ENCODE measurements around the gene PGPEP1.
"Not testable (repeated sequence)": the region's sequence is repeated elsewhere in the genome, so short reads cannot be mapped to it uniquely, and the experiment has no call there.

Gene PGPEP1

GRCh38 chr19:18332917-18333530 is 7.4 kb upstream of the PGPEP1 start:
- DNase-seq (ENCODE audit: low read depth, low spot score) = no peak

- DNase-seq (ENCODE audit: low read depth, low spot score) = no peak
Observed at GRCh38 chr19:18333680-18334079, 6.7 kb upstream of the PGPEP1 start.

GRCh38 chr19:18336121-18336520 is 4.3 kb upstream of the PGPEP1 start:
- DNase-seq (ENCODE audit: low read depth, low spot score) = no peak

GRCh38 chr19:18338541-18338940 is 1.9 kb upstream of the PGPEP1 start:
- DNase-seq (ENCODE audit: low read depth, low spot score) = no peak

GRCh38 chr19:18339723-18340122 is 675 bp upstream of the PGPEP1 start:
- DNase-seq (ENCODE audit: low read depth, low spot score) = no peak

- DNase-seq (ENCODE audit: low read depth, low spot score) = peak; percentile 51
Observed at GRCh38 chr19:18340990-18341868, 831 bp downstream of the PGPEP1 start.

- no peak for DNase-seq (ENCODE audit: low read depth, low spot score)
Observed at GRCh38 chr19:18342090-18342632, 1.8 kb downstream of the PGPEP1 start.

GRCh38 chr19:18344582-18344950 is 4.2 kb downstream of the PGPEP1 start:
- DNase-seq (ENCODE audit: low read depth, low spot score) = no peak

- DNase-seq (ENCODE audit: low read depth, low spot score) = no peak
Observed at GRCh38 chr19:18345296-18345695, 4.9 kb downstream of the PGPEP1 start.

GRCh38 chr19:18346091-18346490 is 5.7 kb downstream of the PGPEP1 start:
- DNase-seq (ENCODE audit: low read depth, low spot score) = no peak

GRCh38 chr19:18348171-18348570 is 7.8 kb downstream of the PGPEP1 start:
- no peak for DNase-seq (ENCODE audit: low read depth, low spot score)

GRCh38 chr19:18348818-18349339 is 8.5 kb downstream of the PGPEP1 start:
- DNase-seq (ENCODE audit: low read depth, low spot score) = not testable (repeated sequence)

GRCh38 chr19:18349524-18350128 is 9.2 kb downstream of the PGPEP1 start:
- no peak for DNase-seq (ENCODE audit: low read depth, low spot score)

- no peak for DNase-seq (ENCODE audit: low read depth, low spot score)
Observed at GRCh38 chr19:18350490-18350889, 10.1 kb downstream of the PGPEP1 start.

GRCh38 chr19:18351544-18351943 is 11.1 kb downstream of the PGPEP1 start:
- DNase-seq (ENCODE audit: low read depth, low spot score) = no peak

- no peak for DNase-seq (ENCODE audit: low read depth, low spot score)
Observed at GRCh38 chr19:18353378-18354005, 13.1 kb downstream of the PGPEP1 start.

GRCh38 chr19:18354743-18355142 is 14.3 kb downstream of the PGPEP1 start:
- not testable (repeated sequence) for DNase-seq (ENCODE audit: low read depth, low spot score)

GRCh38 chr19:18357041-18357440 is 16.6 kb downstream of the PGPEP1 start:
- no peak for DNase-seq (ENCODE audit: low read depth, low spot score)

GRCh38 chr19:18361646-18362045 is 21.2 kb downstream of the PGPEP1 start:
- no peak for DNase-seq (ENCODE audit: low read depth, low spot score)

- DNase-seq (ENCODE audit: low read depth, low spot score) = no peak
Observed at GRCh38 chr19:18362934-18363542, 22.6 kb downstream of the PGPEP1 start.

GRCh38 chr19:18363787-18364186 is 23.4 kb downstream of the PGPEP1 start:
- no peak for DNase-seq (ENCODE audit: low read depth, low spot score)
